Activated T-cell treated with anti-CD3 and anti-CD28 coated beads, Interleukin-2, amount 50 U/mL, for 48 hours (primary cell): ENCODE results near the gene CD63.

Source experiments
- DNase-seq, 2 experiments: peaks; one replicate each; pipeline ENCODE4 v3.0.0-alpha.2; 2020

The CD63 gene

GRCh38 chr12:55738123-55739024 is 9.6 kb upstream of the CD63 start:
- DNase-seq: peak; percentile 84 to 85

DNA sequence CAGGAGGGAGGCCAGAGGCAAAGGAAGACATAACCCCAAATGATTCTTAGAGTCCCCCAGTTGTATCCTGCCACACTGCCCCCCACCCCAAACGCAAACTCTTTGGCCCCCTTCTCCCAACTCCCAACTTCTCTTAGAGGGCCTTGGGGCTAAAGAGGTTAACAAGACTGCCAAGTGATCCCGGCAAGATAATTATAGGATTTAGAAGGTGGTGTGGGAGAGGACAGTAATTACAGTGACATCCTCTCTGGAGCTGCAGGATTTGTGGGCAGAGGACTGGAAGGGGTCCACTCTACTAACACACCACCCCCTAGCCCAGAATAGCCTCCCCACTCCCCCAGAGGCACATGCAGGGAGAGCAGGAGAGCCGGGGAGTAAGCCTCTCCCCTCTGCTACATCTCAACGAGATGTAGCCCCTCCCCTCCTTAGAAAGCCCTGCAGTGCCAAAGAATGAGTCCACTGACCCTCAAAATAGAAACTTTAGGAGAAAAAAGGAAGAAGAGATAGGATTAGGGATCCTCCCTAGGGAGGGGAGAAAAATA is 8.8 kb upstream of the CD63 start:
- DNase-seq: no peak

GRCh38 chr12:55736780-55737580 is 8.2 kb upstream of the CD63 start:
- DNase-seq: peak; percentile 81 to 83

GRCh38 chr12:55736076-55736475 is 7.3 kb upstream of the CD63 start:
- DNase-seq: no peak

- no peak for DNase-seq
These were observed 5.8 kb upstream of the CD63 start for GRCh38 chr12:55734595-55734994.

DNA sequence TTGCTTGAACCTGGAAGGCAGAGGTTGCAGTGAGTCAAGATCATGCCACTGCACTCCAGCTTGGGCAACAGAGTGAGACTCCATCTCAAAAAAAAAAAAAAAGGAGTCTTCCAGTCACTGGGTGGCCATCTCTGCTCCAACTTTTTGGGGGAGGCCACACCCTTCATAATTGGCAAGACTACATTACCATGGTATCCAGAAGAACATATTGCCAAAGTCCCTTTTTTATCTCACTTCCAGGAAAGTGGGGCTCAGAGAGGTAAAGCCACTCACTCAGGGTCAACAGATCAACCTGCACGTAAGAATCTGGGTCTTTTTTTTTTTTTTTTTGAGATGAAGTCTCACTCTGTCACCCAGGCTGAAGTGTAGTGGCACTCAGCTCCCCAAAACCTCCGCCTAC is 5.0 kb upstream of the CD63 start:
- no peak for DNase-seq

- no peak for DNase-seq
These were observed 4.3 kb upstream of the CD63 start for GRCh38 chr12:55733021-55733555.

DNA sequence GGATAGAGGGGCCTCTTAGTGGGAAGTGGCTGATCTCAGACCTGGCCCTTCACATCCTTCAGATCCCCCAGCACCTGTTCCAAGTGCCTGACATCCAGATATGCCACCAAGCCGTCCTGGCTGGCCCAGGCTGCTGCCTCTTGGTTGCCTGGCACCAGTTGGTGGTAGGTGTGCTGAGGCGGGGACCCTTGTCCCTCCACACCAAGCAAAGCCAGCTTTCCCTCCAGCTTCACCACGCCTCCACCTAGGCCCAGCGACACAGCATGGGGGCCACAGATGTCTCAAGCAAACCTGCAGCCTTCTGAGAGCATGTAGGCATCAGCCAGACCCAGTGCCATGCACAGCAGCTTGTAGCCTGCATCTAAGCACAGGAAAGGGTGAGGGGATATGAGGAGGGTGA is 3.5 kb upstream of the CD63 start:
- no peak for DNase-seq

DNA sequence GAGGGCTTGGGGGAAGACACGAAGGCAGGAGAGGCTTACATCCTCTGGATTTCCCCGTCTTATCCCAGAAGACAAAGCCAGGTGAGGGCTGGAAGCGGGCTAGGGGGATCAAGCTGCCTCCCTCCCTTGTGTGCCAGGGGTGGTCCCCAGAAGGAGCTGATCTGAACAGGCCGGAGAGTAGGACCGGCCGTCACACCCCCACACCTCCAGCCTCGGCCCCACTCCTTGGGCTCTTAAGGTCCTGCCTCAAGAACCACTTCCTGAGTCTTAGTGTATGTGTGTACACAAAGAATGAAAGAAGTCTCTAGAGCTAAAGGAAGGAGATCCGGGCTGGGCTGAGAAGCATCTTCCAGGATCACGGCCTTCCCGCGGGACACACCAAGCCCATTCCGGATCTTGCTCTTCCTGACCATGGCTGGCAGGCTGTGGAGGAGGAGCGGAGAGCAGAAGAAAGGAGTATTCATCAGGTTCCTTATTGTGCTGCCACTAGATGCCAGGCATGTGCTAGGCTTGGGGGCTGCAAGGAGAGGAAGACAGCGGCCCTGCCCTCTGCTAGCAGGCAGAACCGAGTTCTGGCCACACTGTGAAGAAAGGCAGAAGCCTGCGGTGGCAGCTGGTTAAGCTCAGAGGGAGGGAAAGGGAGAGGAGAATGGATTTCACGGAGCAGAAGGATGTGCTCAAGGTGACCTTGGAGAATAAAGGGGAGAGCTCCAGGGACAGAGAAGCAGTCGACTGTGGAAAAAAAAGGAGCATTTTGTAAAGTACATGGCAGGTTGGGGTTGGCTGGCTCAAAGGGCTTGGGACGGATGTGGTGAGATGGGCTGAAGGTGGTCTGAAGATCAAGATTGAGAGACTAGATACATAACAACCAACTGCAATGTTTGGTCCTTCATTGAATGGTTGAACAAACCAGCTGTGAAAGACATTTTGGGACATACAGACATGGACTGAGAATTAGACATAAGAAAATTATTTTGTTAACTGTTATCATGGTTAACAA is 1.3 kb upstream of the CD63 start:
- peak; percentile 50 to 58 for DNase-seq

- peak in 1 of 2 experiments; percentile 52 for DNase-seq
These were observed 447 bp downstream of the CD63 start for GRCh38 chr12:55728186-55728938.

DNA sequence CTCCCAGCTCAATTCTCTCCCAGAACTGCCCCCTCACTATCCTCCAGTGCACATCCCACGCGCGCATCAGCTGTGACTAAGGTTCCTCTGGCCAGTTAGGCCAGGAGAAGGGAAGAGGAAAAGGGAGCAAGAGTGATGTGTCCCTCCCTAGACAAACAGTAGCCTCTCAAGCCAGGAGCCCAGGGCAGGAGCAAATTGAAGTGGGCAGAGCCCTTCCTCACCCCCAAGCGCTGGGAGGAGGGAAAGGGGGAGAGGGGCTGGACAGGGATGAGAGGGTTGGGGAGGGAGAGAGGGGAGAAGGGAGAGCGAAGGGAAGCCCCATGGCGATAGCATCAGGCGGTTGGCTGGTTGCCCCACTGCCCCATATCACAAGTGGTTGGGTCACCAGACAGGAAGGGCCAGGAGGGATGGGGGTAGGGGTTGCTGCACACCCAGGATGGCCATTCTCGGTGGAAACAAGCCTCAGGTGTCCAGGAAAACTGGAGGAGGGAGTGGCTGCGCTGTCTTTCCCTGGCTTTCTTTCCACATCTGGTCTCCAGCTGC is 1.1 kb downstream of the CD63 start:
- DNase-seq: no peak

DNA sequence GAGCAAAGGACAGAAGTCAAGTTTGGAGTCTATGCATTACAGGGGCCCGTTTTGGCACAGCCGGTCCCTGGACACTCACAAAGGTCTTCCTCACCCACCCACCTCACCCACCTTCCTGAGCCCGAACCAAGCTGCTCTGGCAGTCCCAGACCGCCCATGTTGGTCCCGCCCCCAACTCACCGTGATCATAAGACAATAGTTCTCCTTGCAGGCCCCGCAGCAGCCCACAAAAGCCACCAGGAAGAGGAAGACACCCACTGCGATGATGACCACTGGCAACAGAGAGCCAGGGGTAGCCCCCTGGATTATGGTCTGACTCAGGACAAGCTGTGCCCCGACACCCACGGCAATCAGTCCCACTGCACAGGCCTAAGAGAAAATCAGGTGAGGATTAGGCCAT is 1.8 kb downstream of the CD63 start:
- DNase-seq: no peak

- no peak for DNase-seq
These were observed 3.3 kb downstream of the CD63 start for GRCh38 chr12:55725556-55725955.

DNA sequence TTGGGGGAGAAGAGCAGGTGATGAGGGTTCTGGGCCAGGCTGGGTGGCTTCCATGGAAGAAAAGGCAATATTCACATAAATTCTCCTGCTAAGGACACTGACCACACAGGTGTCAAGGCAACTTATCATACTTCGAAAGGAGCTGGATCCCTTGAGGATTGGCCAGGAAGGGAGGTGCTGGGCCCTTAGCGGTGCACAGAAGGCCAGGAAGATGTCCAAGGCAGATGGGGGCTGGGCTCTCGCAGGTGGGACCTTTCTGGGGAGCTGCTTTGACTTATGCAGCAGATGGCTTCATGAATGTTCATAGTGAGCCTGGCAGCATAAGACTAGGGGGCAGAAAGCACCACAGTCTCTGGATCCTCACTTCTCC is 3.9 kb downstream of the CD63 start:
- DNase-seq: no peak

GRCh38 chr12:55724226-55724939 is 4.4 kb downstream of the CD63 start:
- DNase-seq: peak; percentile 79 to 80

- no peak for DNase-seq
These were observed 5.1 kb downstream of the CD63 start for GRCh38 chr12:55723516-55724225.

- DNase-seq: no peak
These were observed 5.9 kb downstream of the CD63 start for GRCh38 chr12:55722948-55723347.

DNA sequence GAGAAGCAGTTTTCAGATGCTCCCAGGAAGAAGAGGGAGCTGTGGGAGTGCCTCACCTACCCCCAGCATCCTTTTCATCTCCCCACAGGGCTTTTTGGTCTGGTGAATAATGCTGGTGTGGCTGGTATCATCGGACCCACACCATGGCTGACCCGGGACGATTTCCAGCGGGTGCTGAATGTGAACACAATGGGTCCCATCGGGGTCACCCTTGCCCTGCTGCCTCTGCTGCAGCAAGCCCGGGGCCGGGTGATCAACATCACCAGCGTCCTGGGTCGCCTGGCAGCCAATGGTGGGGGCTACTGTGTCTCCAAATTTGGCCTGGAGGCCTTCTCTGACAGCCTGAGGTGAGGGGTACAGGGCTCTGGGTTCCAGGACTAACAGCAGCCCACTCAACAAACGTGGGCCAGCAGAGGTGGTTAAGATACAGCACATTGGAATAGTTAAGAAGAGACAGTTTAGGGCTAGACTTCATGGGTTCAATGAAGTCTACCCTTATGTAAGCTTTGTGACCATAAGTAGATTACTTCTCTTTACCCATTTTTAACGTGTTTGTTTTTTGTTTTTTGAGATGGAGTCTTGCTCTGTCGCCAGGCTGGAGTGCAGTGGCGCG is 7.1 kb downstream of the CD63 start:
- no peak for DNase-seq

- DNase-seq: no peak
These were observed 7.8 kb downstream of the CD63 start for GRCh38 chr12:55720894-55721444.
